Measurements from ENCODE around the gene VPS52.
"Not testable (repeated sequence)": the region's sequence is repeated elsewhere in the genome, so short reads cannot be mapped to it uniquely, and the experiment has no call there.

Gene VPS52

GRCh38 chr6:33249732-33250630, 21.7 kb downstream of the VPS52 start:
- no peak for FAIRE-seq

- FAIRE-seq, result peak; percentile 64
Measured at GRCh38 chr6:33248932-33249731, 22.5 kb downstream of the VPS52 start.

GRCh38 chr6:33248643-33248931, 23.1 kb downstream of the VPS52 start:
- no peak for FAIRE-seq

- FAIRE-seq, result no peak
Measured at GRCh38 chr6:33247977-33248642, 23.6 kb downstream of the VPS52 start.

- FAIRE-seq, result no peak
Measured at GRCh38 chr6:33243476-33243875, 28.2 kb downstream of the VPS52 start.

- no peak for FAIRE-seq
Measured at GRCh38 chr6:33241968-33242367, 29.7 kb downstream of the VPS52 start.

- no peak for FAIRE-seq
Measured at GRCh38 chr6:33237741-33238140, 33.9 kb downstream of the VPS52 start.

GRCh38 chr6:33236852-33237251, 34.8 kb downstream of the VPS52 start:
- FAIRE-seq, result no peak

- no peak for FAIRE-seq
Measured at GRCh38 chr6:33236328-33236727, 35.3 kb downstream of the VPS52 start.

- FAIRE-seq, result no peak
Measured at GRCh38 chr6:33235221-33235634, 36.4 kb downstream of the VPS52 start.

GRCh38 chr6:33226503-33227120, 45.1 kb downstream of the VPS52 start:
- not testable (repeated sequence) for FAIRE-seq

GRCh38 chr6:33217681-33218080, 54.0 kb downstream of the VPS52 start:
- FAIRE-seq, result no peak

GRCh38 chr6:33217246-33217645, 54.4 kb downstream of the VPS52 start:
- no peak for FAIRE-seq

GRCh38 chr6:33216117-33216649, 55.5 kb downstream of the VPS52 start:
- no peak for FAIRE-seq

- no peak for FAIRE-seq
Measured at GRCh38 chr6:33215271-33216116, 56.2 kb downstream of the VPS52 start.

GRCh38 chr6:33213989-33214335, 57.7 kb downstream of the VPS52 start:
- FAIRE-seq, result no peak

- no peak for FAIRE-seq
Measured at GRCh38 chr6:33213166-33213988, 58.3 kb downstream of the VPS52 start.

- no peak for FAIRE-seq
Measured at GRCh38 chr6:33212857-33213165, 58.9 kb downstream of the VPS52 start.

GRCh38 chr6:33211666-33212422, 59.8 kb downstream of the VPS52 start:
- FAIRE-seq, result no peak

- no peak for FAIRE-seq
Measured at GRCh38 chr6:33211136-33211535, 60.5 kb downstream of the VPS52 start.

Data from islet of Langerhans (tissue), 1 donor.